Measurements from ENCODE around the gene TNFRSF12A.

GRCh38 chr16:3023415-3023668, 3.2 kb downstream of the TNFRSF12A start:
- no peak for TF ChIP-seq CTCF (IDR thresholded peaks at IDR 0.05)
- no peak for TF ChIP-seq EP300 (IDR thresholded peaks at IDR 0.05)
- no peak for TF ChIP-seq POLR2AphosphoS5 (IDR thresholded peaks at IDR 0.05)
- no peak for TF ChIP-seq POLR2A (IDR thresholded peaks at IDR 0.05; ENCODE audit: low read depth)

All from esophagus muscularis mucosa (tissue), 4 donors.